Uterus (tissue), 4 donors: ENCODE results near the gene BTBD19. TPM values are rescaled to one million over a fixed set of nuclear protein-coding genes. Genes with fewer than 3 reads are reported as not detected.
A peak's percentile ranks its signal among the peaks of the same experiment; 100 is the strongest.

Source experiments
- DNase-seq, 2 donors: peaks; one replicate each; pipeline ENCODE4 v3.0.0-alpha.2; 2019 to 2020
- H3K27ac ChIP-seq, 2 donors: fragments of 200-600 bp; sonication (generic); 1 replicate in 1 of 2; 2 replicates in 1 of 2; pipeline ENCODE4 v1.5.1; 2016 to 2018
- H3K27me3 ChIP-seq, 2 donors: fragments of 200-600 bp; sonication (generic); one replicate each; pipeline ENCODE4 v1.5.1; 2018 to 2019; ENCODE audit warnings: control low read depth in 1 of 2
- H3K36me3 ChIP-seq, 2 donors: fragments of 200-600 bp; sonication (generic); one replicate each; pipeline ENCODE4 v1.5.1; 2019; ENCODE audit warnings: control low read depth in 1 of 2
- H3K4me1 ChIP-seq, 2 donors: fragments of 200-600 bp; sonication (generic); one replicate each; pipeline ENCODE4 v1.5.1; 2018 to 2019; ENCODE audit warnings: control low read depth in 1 of 2
- H3K4me3 ChIP-seq, 2 donors: fragments of 200-600 bp; sonication (generic); 1 replicate in 1 of 2; 2 replicates in 1 of 2; pipeline ENCODE4 v1.5.1; 2018 to 2019; ENCODE audit warnings: mild to moderate bottlenecking in 1 of 2
- H3K9me3 ChIP-seq, 2 donors: fragments of 200-600 bp; sonication (generic); one replicate each; pipeline ENCODE4 v1.5.1; 2019; ENCODE audit warnings: control low read depth in 1 of 2
- POLR2A ChIP-seq, 2 donors: fragments of 450-650 bp; IDR thresholded peaks; one replicate each; pipeline ENCODE4 v1.6.1; 2016; ENCODE audit warnings: antibody characterized with exemption in 2 of 2, mild to moderate bottlenecking in 1 of 2, moderate library complexity in 1 of 2
- intact Hi-C: fragments of 100-400 bp; cut with DNase I; formaldehyde crosslinking; loops from one replicate; pipeline ENCODE4 v1.15.1; 2023; ENCODE audit warnings: low total_unique reads
- small RNA-seq: library from RNA; depleted of rRNA; stranded (forward); fragments of <200 nt; gene quantifications from one replicate; pipeline ENCODE3, GENCODE V24; 2016
- total RNA-seq, 4 donors: library from RNA; depleted of rRNA in 3 of 4; stranded (reverse); fragments of >200 nt in 3 of 4; gene quantifications; one replicate each; pipeline versions ENCODE4 v1.1.0 to v1.2.4, GENCODE V29; 2014 to 2023
- TF ChIP-seq, protein P1 (sequence below), 4 experiments: fragments of 200-600 bp in 2 of 4; fragments of 450-650 bp in 2 of 4; sonication (generic) in 2 of 4; IDR thresholded peaks; one replicate each; pipeline ENCODE4 v1.5.1; 2016 to 2019; ENCODE audit warnings: antibody characterized with exemption in 4 of 4, mild to moderate bottlenecking in 2 of 4, moderate library complexity in 1 of 4
- donor health status: DM: yes; HTN: yes; CAD: no.

Gene BTBD19
- total RNA-seq, 4 donors from 2014 or later: 3.8 to 41.9 (median 6.6) TPM

DNA sequence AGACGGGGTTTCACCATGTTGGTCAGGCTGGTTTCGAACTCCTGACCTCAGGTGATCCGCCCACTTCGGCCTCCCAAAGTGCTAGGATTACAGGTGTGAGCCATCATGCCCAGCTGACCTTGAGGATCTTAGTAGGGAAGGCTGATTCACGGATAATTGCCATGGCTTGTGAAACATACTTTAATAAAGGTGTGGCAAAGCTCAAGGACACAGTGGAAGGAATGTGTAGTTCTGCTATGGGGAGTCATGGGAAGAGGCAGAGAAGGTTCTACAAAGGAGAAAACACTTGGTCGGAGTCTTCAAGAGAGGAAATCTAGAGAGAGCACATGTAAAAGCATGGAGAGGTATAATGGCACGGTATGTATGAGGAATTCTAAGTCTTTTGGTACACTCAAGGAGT, 47.4 kb downstream of the BTBD19 start:
- Histone ChIP-seq H3K4me3 (no peak overlapping the region), H3K9me3 (no peaks in the 10 kb centered on the region), H3K4me1 (no peaks in the 10 kb centered on the region), H3K36me3 (no peaks in the 10 kb centered on the region), H3K27ac (no peak overlapping the region), H3K27me3 (no peaks in the 10 kb centered on the region)
- intact Hi-C loops: no loop called here
- TF ChIP-seq, protein P1, sequence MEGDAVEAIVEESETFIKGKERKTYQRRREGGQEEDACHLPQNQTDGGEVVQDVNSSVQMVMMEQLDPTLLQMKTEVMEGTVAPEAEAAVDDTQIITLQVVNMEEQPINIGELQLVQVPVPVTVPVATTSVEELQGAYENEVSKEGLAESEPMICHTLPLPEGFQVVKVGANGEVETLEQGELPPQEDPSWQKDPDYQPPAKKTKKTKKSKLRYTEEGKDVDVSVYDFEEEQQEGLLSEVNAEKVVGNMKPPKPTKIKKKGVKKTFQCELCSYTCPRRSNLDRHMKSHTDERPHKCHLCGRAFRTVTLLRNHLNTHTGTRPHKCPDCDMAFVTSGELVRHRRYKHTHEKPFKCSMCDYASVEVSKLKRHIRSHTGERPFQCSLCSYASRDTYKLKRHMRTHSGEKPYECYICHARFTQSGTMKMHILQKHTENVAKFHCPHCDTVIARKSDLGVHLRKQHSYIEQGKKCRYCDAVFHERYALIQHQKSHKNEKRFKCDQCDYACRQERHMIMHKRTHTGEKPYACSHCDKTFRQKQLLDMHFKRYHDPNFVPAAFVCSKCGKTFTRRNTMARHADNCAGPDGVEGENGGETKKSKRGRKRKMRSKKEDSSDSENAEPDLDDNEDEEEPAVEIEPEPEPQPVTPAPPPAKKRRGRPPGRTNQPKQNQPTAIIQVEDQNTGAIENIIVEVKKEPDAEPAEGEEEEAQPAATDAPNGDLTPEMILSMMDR (IDR thresholded peaks at IDR 0.05): no peak
- no peak for TF ChIP-seq POLR2A (IDR thresholded peaks at IDR 0.05)
- DNase-seq: no peak

GRCh38 chr1:44857446-44857845, 49.1 kb downstream of the BTBD19 start:
- no peaks in the 10 kb centered on the region for H3K36me3 ChIP-seq
- DNase-seq: no peak
- TF ChIP-seq POLR2A (IDR thresholded peaks at IDR 0.05): no peak
- TF ChIP-seq, protein P1 (IDR thresholded peaks at IDR 0.05): no peak
- intact Hi-C loops: no loop called here
- no peaks in the 10 kb centered on the region for H3K9me3 ChIP-seq
- H3K27me3 ChIP-seq: no peaks in the 10 kb centered on the region
- H3K27ac ChIP-seq: no peak overlapping the region
- H3K4me3 ChIP-seq: no peak overlapping the region
- H3K4me1 ChIP-seq: no peaks in the 10 kb centered on the region

DNA sequence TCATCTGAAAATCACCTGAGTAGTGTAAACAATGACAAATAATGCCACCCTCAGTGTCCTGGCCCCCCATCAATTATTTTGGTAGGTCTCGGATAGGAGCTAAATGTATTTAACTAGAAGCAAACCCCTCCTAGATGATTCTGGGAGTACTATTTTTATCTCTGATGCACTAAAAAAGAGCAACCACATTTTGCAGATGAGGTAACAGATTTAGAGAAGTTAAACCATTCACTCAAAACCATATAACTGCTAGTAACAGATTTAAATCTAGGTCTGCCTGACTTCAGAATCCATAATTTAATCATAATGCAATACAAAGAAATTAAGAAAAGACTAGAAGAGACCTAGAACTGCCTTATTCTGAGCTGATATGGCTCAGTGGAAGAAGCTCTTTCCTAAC, 52.0 kb downstream of the BTBD19 start:
- intact Hi-C loops: no loop called here
- Histone ChIP-seq H3K36me3 (no peaks in the 10 kb centered on the region), H3K4me1 (no peaks in the 10 kb centered on the region), H3K27me3 (no peaks in the 10 kb centered on the region), H3K9me3 (no peaks in the 10 kb centered on the region), H3K27ac (peak overlapping the region; percentile 50 to 82), H3K4me3 (no peak overlapping the region)
- DNase-seq: no peak
- no peak for TF ChIP-seq POLR2A (IDR thresholded peaks at IDR 0.05)
- TF ChIP-seq, protein P1 (IDR thresholded peaks at IDR 0.05): no peak

DNA sequence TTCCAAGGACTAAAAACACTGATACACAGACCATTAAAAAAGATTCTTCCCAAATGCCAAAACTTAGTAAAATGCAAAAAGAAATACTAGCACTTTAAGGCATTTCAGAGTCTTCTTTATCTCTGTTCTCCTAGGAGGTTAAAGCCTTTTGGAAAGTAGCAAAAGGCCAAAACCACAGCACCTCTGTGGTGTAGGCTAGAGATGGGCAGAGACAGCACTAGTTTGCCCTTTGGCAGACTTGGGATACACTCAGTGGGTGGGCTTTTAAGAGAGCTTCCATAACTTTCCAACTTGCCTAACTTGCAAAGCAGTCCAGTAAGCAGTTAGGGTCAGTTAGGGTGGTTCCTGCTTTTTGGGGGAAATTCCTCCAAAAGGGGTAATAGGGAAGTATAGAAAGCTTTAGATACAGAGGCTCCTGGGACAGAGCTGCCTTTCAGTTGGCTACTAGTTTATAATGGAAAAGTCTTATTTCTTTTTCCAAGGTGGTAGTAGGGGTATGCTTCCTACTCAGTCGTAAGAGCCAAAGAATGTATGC, 52.6 kb downstream of the BTBD19 start:
- intact Hi-C loops: no loop called here

GRCh38 chr1:44862829-44863401, 54.6 kb downstream of the BTBD19 start:
- H3K4me1 ChIP-seq: no peaks in the 10 kb centered on the region
- H3K4me3 ChIP-seq: no peak overlapping the region
- no peak for TF ChIP-seq POLR2A (IDR thresholded peaks at IDR 0.05)
- TF ChIP-seq, protein P1 (IDR thresholded peaks at IDR 0.05): no peak
- no peak overlapping the region for H3K27ac ChIP-seq
- H3K36me3 ChIP-seq: no peaks in the 10 kb centered on the region
- no peaks in the 10 kb centered on the region for H3K9me3 ChIP-seq
- DNase-seq: no peak
- intact Hi-C loops: no loop called here
- H3K27me3 ChIP-seq: no peaks in the 10 kb centered on the region

More for the DNA sequence above, 52.6 kb downstream of the BTBD19 start:
- Histone ChIP-seq H3K4me3 (no peak overlapping the region), H3K27me3 (no peaks in the 10 kb centered on the region), H3K36me3 (no peaks in the 10 kb centered on the region), H3K4me1 (no peaks in the 10 kb centered on the region), H3K27ac (peak overlapping the region; percentile 50 to 82), H3K9me3 (no peaks in the 10 kb centered on the region)
- no peak for DNase-seq
- TF ChIP-seq POLR2A (IDR thresholded peaks at IDR 0.05): no peak
- TF ChIP-seq, protein P1 (IDR thresholded peaks at IDR 0.05): no peak

Small RNA genes lying within 50 kb of the gene (small RNA-seq; reads per million reads assigned to genes)
- gene AL136380.1 (not detected), gene SNORD38A (341 reads per million, percentile 96 among the genes with 10 or more reads in this experiment), gene SNORD38B (not detected), gene SNORD46 (1,752 reads per million, percentile 98 among the genes with 10 or more reads in this experiment), gene SNORD55 (not detected)

Other genes with a start within 250 kb of the BTBD19 start
- 1 to 10 TPM in 3 of 4 donors, not detected in 1; 1.5 to 5.4 (median 3.8) TPM for gene TMEM53, start 134.0 kb upstream of the BTBD19 start, total RNA-seq
- gene ARMH1, start 133.8 kb upstream of the BTBD19 start, total RNA-seq: 1 to 10 TPM in 3 of 4 donors, not detected in 1; 2.7 to 7.7 (median 5.2) TPM
- gene RNU5D-1, start 77.4 kb upstream of the BTBD19 start, total RNA-seq: not detected
- gene KIF2C, start 68.7 kb upstream of the BTBD19 start, total RNA-seq: 10 to 100 TPM in 1 of 4 donors, under 1 TPM in 1, not detected in 2; 0.64 to 15.1 TPM
- gene RPS8, start 33.0 kb upstream of the BTBD19 start, total RNA-seq: 1,000 to 10,000 TPM; 2,651 to 7,196 (median 4,456) TPM
- gene BEST4, start 20.4 kb upstream of the BTBD19 start, total RNA-seq: 1 to 10 TPM in 1 of 4 donors, under 1 TPM in 1, not detected in 2; 0.21 to 1.0 TPM
- gene PLK3, start 8.1 kb upstream of the BTBD19 start, total RNA-seq: 10 to 100 TPM in 3 of 4 donors, 1 to 10 TPM in 1; 1.8 to 36.6 (median 21.1) TPM
- 1 to 10 TPM in 1 of 4 donors, not detected in 3; 4.4 TPM for gene DYNLT4, start 1.2 kb upstream of the BTBD19 start, total RNA-seq
- 1 to 10 TPM; 3.1 to 8.1 (median 5.4) TPM for gene PTCH2, start 34.7 kb downstream of the BTBD19 start, total RNA-seq
- gene EIF2B3, start 178.1 kb downstream of the BTBD19 start, total RNA-seq: 10 to 100 TPM in 3 of 4 donors, 1 to 10 TPM in 1; 3.8 to 73.0 (median 39.4) TPM
- 10 to 100 TPM; 13.8 to 41.3 (median 15.7) TPM for gene HECTD3, start 202.8 kb downstream of the BTBD19 start, total RNA-seq
- 100 to 1,000 TPM in 1 of 4 donors, 10 to 100 TPM in 3; 76.4 to 104 (median 88.9) TPM for gene UROD, start 203.7 kb downstream of the BTBD19 start, total RNA-seq